Gastrocnemius medialis (tissue), 4 donors: ENCODE results near the gene CHRNA9.

ENCODE experiments used
- POLR2A ChIP-seq, 2 donors: fragments of 450-650 bp; IDR thresholded peaks; one replicate each; pipeline ENCODE4 v1.6.1; 2017; ENCODE audit warnings: antibody characterized with exemption in 2 of 2, mild to moderate bottlenecking in 2 of 2, moderate library complexity in 2 of 2
- TF ChIP-seq, protein P1 (sequence below), 5 experiments: fragments of 450-650 bp in 3 of 5; fragments of 200-600 bp in 2 of 5; sonication (generic) in 2 of 5; IDR thresholded peaks in 4 of 5; conservative IDR thresholded peaks in 1 of 5; 1 replicate in 4 of 5; 2 replicates in 1 of 5; pipeline ENCODE4 v1.5.1; 2016 to 2019; ENCODE audit warnings: antibody characterized with exemption in 5 of 5, mild to moderate bottlenecking in 3 of 5, moderate library complexity in 3 of 5

DNA sequence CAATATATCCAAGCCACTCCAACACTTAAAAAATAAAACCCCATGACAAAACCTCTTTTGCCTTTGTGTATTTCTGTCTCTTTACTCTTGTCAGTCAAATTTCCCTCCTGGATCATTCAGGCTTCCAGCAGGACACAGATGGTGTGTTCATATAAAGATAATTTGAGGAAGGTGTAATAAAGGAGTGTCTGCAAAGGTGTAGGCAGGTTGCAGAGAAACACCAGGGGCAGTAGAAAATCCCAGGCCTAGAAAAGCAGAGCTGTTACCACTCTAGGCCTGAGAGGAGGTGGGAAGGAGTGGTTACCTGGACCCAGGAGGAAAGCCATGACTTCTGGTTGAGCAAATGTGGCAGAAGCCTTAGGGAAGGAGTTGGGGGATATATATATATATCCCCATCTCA lies 28.8 kb downstream of the CHRNA9 start:
- TF ChIP-seq, protein P1, sequence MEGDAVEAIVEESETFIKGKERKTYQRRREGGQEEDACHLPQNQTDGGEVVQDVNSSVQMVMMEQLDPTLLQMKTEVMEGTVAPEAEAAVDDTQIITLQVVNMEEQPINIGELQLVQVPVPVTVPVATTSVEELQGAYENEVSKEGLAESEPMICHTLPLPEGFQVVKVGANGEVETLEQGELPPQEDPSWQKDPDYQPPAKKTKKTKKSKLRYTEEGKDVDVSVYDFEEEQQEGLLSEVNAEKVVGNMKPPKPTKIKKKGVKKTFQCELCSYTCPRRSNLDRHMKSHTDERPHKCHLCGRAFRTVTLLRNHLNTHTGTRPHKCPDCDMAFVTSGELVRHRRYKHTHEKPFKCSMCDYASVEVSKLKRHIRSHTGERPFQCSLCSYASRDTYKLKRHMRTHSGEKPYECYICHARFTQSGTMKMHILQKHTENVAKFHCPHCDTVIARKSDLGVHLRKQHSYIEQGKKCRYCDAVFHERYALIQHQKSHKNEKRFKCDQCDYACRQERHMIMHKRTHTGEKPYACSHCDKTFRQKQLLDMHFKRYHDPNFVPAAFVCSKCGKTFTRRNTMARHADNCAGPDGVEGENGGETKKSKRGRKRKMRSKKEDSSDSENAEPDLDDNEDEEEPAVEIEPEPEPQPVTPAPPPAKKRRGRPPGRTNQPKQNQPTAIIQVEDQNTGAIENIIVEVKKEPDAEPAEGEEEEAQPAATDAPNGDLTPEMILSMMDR (IDR thresholded peaks at IDR 0.05 in 4 of 5, conservative IDR thresholded peaks at IDR 0.05 in 1 of 5) = no peak
- no peak for TF ChIP-seq POLR2A (IDR thresholded peaks at IDR 0.05)
